Kidney capillary endothelial cell (primary cell): ENCODE results near the gene PTTG1IP2.

Experiments
- DNase-seq: peaks from one replicate; pipeline ENCODE4 v3.0.0-alpha.2; 2018; ENCODE audit warnings: low spot score

PTTG1IP2 gene

GRCh38 chr7:90483251-90483650 is 13.8 kb downstream of the PTTG1IP2 start:
- DNase-seq: peak; percentile 52

GRCh38 chr7:90484706-90485105 is 15.3 kb downstream of the PTTG1IP2 start:
- no peak for DNase-seq

GRCh38 chr7:90485734-90486316 is 16.4 kb downstream of the PTTG1IP2 start:
- DNase-seq: no peak

- no peak for DNase-seq
These were observed 18.4 kb downstream of the PTTG1IP2 start for GRCh38 chr7:90487808-90488207.

GRCh38 chr7:90488220-90488619 is 18.8 kb downstream of the PTTG1IP2 start:
- DNase-seq: no peak

- no peak for DNase-seq
These were observed 22.8 kb downstream of the PTTG1IP2 start for GRCh38 chr7:90492250-90492649.

GRCh38 chr7:90495241-90495640 is 25.8 kb downstream of the PTTG1IP2 start:
- no peak for DNase-seq

- no peak for DNase-seq
These were observed 33.1 kb downstream of the PTTG1IP2 start for GRCh38 chr7:90502539-90502938.

- DNase-seq: no peak
These were observed 33.9 kb downstream of the PTTG1IP2 start for GRCh38 chr7:90503367-90503766.

- no peak for DNase-seq
These were observed 38.3 kb downstream of the PTTG1IP2 start for GRCh38 chr7:90507692-90508091.

- no peak for DNase-seq
These were observed 42.3 kb downstream of the PTTG1IP2 start for GRCh38 chr7:90511776-90512175.

GRCh38 chr7:90512821-90513254 is 43.4 kb downstream of the PTTG1IP2 start:
- no peak for DNase-seq

GRCh38 chr7:90516257-90516656 is 46.8 kb downstream of the PTTG1IP2 start:
- no peak for DNase-seq

GRCh38 chr7:90518630-90519029 is 49.2 kb downstream of the PTTG1IP2 start:
- DNase-seq: no peak

- no peak for DNase-seq
These were observed 51.0 kb downstream of the PTTG1IP2 start for GRCh38 chr7:90520484-90520883.

- DNase-seq: no peak
These were observed 60.8 kb downstream of the PTTG1IP2 start for GRCh38 chr7:90530263-90530662.

- no peak for DNase-seq
These were observed 62.9 kb downstream of the PTTG1IP2 start for GRCh38 chr7:90532231-90532929.

- no peak for DNase-seq
These were observed 67.0 kb downstream of the PTTG1IP2 start for GRCh38 chr7:90536449-90536848.

- DNase-seq: no peak
These were observed 69.0 kb downstream of the PTTG1IP2 start for GRCh38 chr7:90538405-90538804.

- no peak for DNase-seq
These were observed 71.0 kb downstream of the PTTG1IP2 start for GRCh38 chr7:90540406-90540805.

GRCh38 chr7:90551036-90551435 is 81.6 kb downstream of the PTTG1IP2 start:
- no peak for DNase-seq

GRCh38 chr7:90552521-90552920 is 83.1 kb downstream of the PTTG1IP2 start:
- peak; percentile 17 for DNase-seq

- no peak for DNase-seq
These were observed 91.3 kb downstream of the PTTG1IP2 start for GRCh38 chr7:90560730-90561129.
